Keratinocyte (primary cell): ENCODE measurements around the gene GRB14.

Experiments
- EZH2 ChIP-seq: IDR thresholded peaks from one replicate; pipeline ENCODE4 v1.6.1; 2012; ENCODE audit warnings: inconsistent platforms, mild to moderate bottlenecking, low read length, moderate library complexity
- TF ChIP-seq, protein P1 (sequence below), 3 experiments: IDR thresholded peaks in 1 of 3; conservative IDR thresholded peaks in 1 of 3; optimal IDR thresholded peaks in 1 of 3; 2 replicates in 2 of 3; 3 replicates in 1 of 3; pipeline versions ENCODE3 to v1.5.1; 2011; ENCODE audit warnings: low read length in 3 of 3, mild to moderate bottlenecking in 3 of 3, moderate library complexity in 2 of 3, control low read depth in 1 of 3, inconsistent platforms in 1 of 3; ENCODE audit not compliant: insufficient read depth in 2 of 3; ENCODE audit errors: extremely low read depth in 1 of 3

DNA sequence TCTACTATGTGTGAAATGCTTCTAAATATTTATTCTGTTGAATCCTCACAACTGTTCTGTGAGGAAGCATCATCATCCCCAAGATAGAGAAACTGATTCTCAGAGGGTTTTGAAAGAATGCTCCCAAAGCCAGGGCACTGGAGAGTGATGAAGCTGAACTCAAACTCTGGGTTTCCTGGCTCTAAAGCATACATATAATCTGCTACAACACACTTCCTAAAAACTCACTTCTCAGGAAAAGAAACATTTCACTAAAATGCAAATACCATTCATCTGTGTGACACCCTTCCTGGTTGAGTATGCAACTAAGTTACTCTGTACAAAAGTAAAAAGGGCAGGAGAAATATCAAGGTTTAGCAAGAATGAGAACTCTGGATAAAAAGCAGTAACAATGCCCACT lies 58.6 kb downstream of the GRB14 start:
- TF ChIP-seq, protein P1, sequence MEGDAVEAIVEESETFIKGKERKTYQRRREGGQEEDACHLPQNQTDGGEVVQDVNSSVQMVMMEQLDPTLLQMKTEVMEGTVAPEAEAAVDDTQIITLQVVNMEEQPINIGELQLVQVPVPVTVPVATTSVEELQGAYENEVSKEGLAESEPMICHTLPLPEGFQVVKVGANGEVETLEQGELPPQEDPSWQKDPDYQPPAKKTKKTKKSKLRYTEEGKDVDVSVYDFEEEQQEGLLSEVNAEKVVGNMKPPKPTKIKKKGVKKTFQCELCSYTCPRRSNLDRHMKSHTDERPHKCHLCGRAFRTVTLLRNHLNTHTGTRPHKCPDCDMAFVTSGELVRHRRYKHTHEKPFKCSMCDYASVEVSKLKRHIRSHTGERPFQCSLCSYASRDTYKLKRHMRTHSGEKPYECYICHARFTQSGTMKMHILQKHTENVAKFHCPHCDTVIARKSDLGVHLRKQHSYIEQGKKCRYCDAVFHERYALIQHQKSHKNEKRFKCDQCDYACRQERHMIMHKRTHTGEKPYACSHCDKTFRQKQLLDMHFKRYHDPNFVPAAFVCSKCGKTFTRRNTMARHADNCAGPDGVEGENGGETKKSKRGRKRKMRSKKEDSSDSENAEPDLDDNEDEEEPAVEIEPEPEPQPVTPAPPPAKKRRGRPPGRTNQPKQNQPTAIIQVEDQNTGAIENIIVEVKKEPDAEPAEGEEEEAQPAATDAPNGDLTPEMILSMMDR (optimal IDR thresholded peaks at IDR 0.05 in 1 of 3, IDR thresholded peaks at IDR 0.05 in 1 of 3, conservative IDR thresholded peaks at IDR 0.05 in 1 of 3; ENCODE audit: extremely low read depth in 1 of 3, insufficient read depth in 2 of 3, low read length in 3 of 3), result no peak
- no peak for TF ChIP-seq EZH2
